Progenitor cell of endocrine pancreas (in vitro differentiated cells): ENCODE data around the gene SRP14. TPM values are rescaled to one million over a fixed set of nuclear protein-coding genes. Genes with fewer than 3 reads are reported as not detected.

Experiments
- DNase-seq: peaks from one replicate; pipeline ENCODE4 v3.0.0; 2021; ENCODE audit warnings: low spot score; ENCODE audit not compliant: unreplicated experiment
- H3K27ac Mint-ChIP-seq: 2 replicates; pipeline ENCODE4 v1.8.0; 2021; ENCODE audit warnings: mild to moderate bottlenecking, moderate library complexity, mixed read lengths
- H3K27me3 Mint-ChIP-seq: 2 replicates; pipeline ENCODE4 v1.8.0; 2021; ENCODE audit warnings: mixed read lengths
- H3K36me3 Mint-ChIP-seq: 2 replicates; pipeline ENCODE4 v1.8.0; 2022; ENCODE audit warnings: mixed read lengths; ENCODE audit not compliant: insufficient read depth
- H3K4me1 Mint-ChIP-seq: 2 replicates; pipeline ENCODE4 v1.8.0; 2021; ENCODE audit warnings: low read depth, mixed read lengths
- H3K4me3 Mint-ChIP-seq: 2 replicates; pipeline ENCODE4 v1.8.0; 2021; ENCODE audit warnings: low read depth, mild to moderate bottlenecking, moderate library complexity, mixed read lengths
- H3K9me3 Mint-ChIP-seq: 2 replicates; pipeline ENCODE4 v1.8.0; 2021; ENCODE audit warnings: low read depth, mixed read lengths
- total RNA-seq: library from RNA; stranded (reverse); gene quantifications from 2 replicates; pipeline ENCODE4 v1.2.1, GENCODE V29; 2021
- TF ChIP-seq, protein P1 (sequence below): fragments of 200-600 bp; sonication (generic); IDR thresholded peaks from one replicate; pipeline ENCODE4 v1.5.0; 2021; ENCODE audit warnings: antibody characterized with exemption, mild to moderate bottlenecking; ENCODE audit not compliant: unreplicated experiment

SRP14 gene
- total RNA-seq, 1 donor from 2014 or later, result 282 TPM

DNA sequence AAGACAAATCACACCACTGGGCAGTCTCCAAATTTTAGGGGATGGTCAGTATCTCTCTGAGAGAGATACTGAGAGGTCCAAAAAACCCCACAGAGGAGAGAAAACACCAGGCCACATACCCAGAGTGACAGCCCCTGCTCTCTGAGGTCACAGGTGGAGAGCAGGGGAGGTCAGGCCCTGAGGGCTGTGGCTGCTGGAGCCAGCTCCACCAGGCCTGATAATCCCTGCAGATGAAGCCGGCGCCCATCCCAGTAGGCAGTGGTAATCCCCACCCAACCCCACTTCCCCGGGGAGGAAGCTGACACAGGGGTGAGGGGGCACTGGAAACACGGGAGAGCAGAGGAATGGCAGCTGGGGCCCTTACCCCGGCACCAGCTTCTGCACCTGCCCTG lies 31.2 kb upstream of the SRP14 start:
- Mint-ChIP-seq H3K36me3 (no peaks in the 10 kb centered on the region), H3K27me3 (no peaks in the 10 kb centered on the region), H3K4me1 (peaks cover 4% of the 10 kb centered on the region), H3K9me3 (peaks cover 3% of the 10 kb centered on the region), H3K27ac (peak overlapping the region; percentile 89), H3K4me3 (no peak overlapping the region)
- no peak for DNase-seq
- TF ChIP-seq, protein P1, sequence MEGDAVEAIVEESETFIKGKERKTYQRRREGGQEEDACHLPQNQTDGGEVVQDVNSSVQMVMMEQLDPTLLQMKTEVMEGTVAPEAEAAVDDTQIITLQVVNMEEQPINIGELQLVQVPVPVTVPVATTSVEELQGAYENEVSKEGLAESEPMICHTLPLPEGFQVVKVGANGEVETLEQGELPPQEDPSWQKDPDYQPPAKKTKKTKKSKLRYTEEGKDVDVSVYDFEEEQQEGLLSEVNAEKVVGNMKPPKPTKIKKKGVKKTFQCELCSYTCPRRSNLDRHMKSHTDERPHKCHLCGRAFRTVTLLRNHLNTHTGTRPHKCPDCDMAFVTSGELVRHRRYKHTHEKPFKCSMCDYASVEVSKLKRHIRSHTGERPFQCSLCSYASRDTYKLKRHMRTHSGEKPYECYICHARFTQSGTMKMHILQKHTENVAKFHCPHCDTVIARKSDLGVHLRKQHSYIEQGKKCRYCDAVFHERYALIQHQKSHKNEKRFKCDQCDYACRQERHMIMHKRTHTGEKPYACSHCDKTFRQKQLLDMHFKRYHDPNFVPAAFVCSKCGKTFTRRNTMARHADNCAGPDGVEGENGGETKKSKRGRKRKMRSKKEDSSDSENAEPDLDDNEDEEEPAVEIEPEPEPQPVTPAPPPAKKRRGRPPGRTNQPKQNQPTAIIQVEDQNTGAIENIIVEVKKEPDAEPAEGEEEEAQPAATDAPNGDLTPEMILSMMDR, result no peak

DNA sequence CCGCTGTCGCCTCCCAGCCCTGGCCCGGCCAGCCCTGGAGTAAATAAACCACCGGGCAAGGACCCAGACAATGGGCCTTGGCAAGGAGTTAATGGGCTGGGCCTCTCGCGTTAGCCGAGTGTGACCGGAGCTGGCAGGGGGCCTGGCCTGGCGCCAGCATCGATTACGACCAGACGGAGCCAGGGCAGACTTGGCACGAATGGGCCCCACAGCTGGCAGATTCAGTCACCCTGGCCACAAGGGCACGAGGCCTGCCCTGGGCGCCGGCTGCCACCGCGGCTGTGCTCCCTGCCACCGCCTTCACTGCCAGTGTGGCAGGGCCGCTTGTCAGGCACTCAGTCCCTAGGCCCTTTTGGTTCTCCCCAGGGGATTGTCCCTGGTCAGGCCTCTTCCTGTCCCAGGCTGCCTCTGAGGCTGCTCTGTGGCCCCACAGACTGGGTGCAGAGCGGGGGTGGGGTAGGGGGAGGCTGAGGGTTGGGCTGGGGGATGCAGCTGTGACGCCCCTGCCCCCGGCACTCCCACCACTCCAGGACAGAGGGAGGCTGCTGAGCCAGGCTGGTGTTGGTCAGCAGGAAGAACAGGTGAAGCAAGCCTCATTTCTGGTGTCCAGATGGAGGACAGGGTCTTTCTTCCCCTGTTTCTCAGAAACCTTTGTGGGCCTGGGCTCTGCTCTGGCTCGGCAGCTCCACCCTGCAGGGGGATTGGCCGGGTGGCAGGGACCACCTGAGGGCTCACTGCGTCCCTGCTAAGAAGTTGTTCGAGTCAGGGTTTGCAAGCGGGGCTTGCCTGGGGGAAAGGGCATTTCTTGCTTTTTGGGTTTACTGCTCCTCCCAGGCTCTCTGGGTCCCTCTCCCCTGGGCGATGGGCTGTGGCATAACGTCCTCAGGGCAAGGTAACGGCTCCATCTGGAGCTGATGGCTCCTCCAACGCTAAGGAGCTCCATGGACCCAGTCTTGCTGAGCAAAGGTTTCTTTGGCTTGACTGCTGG lies 30.5 kb upstream of the SRP14 start:
- Mint-ChIP-seq H3K36me3 (no peaks in the 10 kb centered on the region), H3K9me3 (peaks cover 3% of the 10 kb centered on the region), H3K27me3 (no peaks in the 10 kb centered on the region), H3K4me1 (peaks cover 4% of the 10 kb centered on the region), H3K27ac (peak overlapping the region; percentile 89), H3K4me3 (no peak overlapping the region)
- TF ChIP-seq, protein P1, result no peak
- DNase-seq, result no peak

DNA sequence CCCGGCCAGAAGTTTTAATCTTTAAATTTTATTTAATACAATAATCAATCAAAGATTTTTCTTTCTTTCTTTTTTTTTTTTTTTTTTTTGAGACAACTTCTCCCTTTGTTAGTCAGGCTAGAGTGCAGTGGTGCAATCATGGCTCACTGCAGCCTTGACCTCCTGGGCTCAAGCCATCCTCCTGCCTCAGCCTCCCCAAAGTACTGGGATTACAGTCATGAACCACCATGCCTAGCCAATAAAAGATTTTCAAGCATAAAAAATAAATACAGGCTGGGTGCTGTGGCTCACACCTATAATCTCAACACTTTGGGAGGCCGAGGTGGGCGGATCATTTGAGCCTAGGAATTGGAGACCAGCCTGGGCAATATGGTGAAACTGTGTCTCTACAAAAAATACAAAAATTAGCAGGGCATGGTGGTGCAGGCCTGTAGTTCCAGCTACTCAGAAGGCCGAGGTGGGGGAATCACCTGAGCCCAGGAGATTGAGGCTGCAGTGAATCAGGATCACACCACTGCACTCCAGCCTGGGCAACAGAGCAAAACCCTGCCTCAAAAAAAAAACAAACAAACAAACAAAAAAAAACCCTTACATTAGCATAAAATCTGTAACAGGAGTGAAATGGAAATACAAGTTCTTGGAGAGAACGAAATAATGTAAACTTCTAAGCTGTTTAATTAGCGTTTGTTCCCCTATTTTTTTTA lies 29.1 kb upstream of the SRP14 start:
- Mint-ChIP-seq H3K4me1 (peaks cover 4% of the 10 kb centered on the region), H3K27ac (no peak overlapping the region), H3K36me3 (no peaks in the 10 kb centered on the region), H3K9me3 (no peaks in the 10 kb centered on the region), H3K4me3 (no peak overlapping the region), H3K27me3 (no peaks in the 10 kb centered on the region)
- no peak for DNase-seq
- TF ChIP-seq, protein P1, result no peak

DNA sequence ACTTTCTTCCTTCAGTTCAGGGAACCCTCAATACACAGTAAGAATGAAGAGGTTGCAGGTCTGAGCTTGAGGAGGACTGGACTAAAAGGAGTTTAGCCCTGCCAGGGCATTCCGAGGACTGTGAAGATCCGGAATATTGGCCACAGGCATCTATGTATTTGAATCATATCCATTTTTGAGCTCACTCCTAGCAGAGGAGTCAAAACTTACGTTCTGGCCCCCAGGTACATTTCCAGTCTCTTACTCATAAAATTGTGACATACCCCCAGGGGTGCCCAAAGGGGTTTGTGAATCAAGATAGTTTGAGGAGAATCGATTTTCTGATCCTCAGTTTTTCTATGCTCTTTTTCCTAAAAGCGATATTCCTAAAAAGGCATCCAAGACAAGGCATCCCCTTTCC lies 27.6 kb upstream of the SRP14 start:
- no peak overlapping the region for H3K4me3 Mint-ChIP-seq
- no peak overlapping the region for H3K27ac Mint-ChIP-seq
- TF ChIP-seq, protein P1, result no peak
- no peaks in the 10 kb centered on the region for H3K27me3 Mint-ChIP-seq
- H3K9me3 Mint-ChIP-seq, result no peaks in the 10 kb centered on the region
- peaks cover 4% of the 10 kb centered on the region for H3K4me1 Mint-ChIP-seq
- DNase-seq, result no peak
- H3K36me3 Mint-ChIP-seq, result no peaks in the 10 kb centered on the region

DNA sequence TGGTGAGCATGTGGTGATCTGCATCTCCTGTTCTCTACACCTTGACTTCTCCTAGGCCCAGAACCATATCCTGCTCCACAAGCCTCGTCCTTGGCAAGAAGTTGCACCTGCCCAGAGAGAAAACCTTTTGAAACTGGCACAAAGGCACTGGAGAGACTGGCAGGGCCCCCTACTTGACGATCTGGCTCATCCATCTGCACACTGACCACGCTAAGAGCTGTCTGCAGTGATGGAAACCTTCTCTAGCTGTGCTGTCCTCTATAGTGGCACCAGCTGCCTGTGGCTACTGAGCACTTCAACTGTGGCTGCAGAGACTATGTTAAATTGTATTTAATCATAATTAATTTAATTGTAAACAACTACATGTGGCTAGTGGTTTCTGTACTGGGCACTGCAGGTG lies 26.2 kb upstream of the SRP14 start:
- H3K27ac Mint-ChIP-seq, result no peak overlapping the region
- TF ChIP-seq, protein P1, result no peak
- H3K27me3 Mint-ChIP-seq, result no peaks in the 10 kb centered on the region
- H3K9me3 Mint-ChIP-seq, result no peaks in the 10 kb centered on the region
- H3K36me3 Mint-ChIP-seq, result no peaks in the 10 kb centered on the region
- peaks cover 4% of the 10 kb centered on the region for H3K4me1 Mint-ChIP-seq
- no peak for DNase-seq
- no peak overlapping the region for H3K4me3 Mint-ChIP-seq
